T47D (cell line): ENCODE data around the gene PER2.
"Not testable (repeated sequence)": the region's sequence is repeated elsewhere in the genome, so short reads cannot be mapped to it uniquely, and the experiment has no call there.

Source experiments
- DNase-seq, 2 experiments: peaks; one replicate each; pipeline versions ENCODE4 v3.0.0 to v3.0.0-alpha.2; 2011 to 2012; ENCODE audit warnings: low read depth in 1 of 2, low spot score in 1 of 2
- JUND ChIP-seq: IDR thresholded peaks from 2 replicates; pipeline ENCODE4 v1.6.1; 2012; ENCODE audit warnings: low read depth
- in situ Hi-C: cut with HindIII; loops from 2 replicates; pipeline ENCODE4 v1.10.0; 2016; ENCODE audit warnings: low sequenced_read_pairs, low pct_unique_long_range_greater_than_20kb

PER2 gene

GRCh38 chr2:238281826-238282480 is 6.5 kb downstream of the PER2 start:
- DNase-seq = no peak
- no peak for TF ChIP-seq JUND
- in situ Hi-C loops = no loop called here

- no peak for TF ChIP-seq JUND
Observed at GRCh38 chr2:238280083-238280825, 8.2 kb downstream of the PER2 start.

GRCh38 chr2:238279324-238279682 is 9.1 kb downstream of the PER2 start:
- in situ Hi-C loops = no loop called here
- TF ChIP-seq JUND = no peak
- DNase-seq = no peak

More at GRCh38 chr2:238280083-238280825, 8.2 kb downstream of the PER2 start:
- in situ Hi-C loops = no loop called here
- DNase-seq = no peak

GRCh38 chr2:238278626-238279323 is 9.6 kb downstream of the PER2 start:
- in situ Hi-C loops = no loop called here
- DNase-seq = no peak
- no peak for TF ChIP-seq JUND

- in situ Hi-C loops = no loop called here
Observed at GRCh38 chr2:238277695-238278094, 10.7 kb downstream of the PER2 start.

GRCh38 chr2:238274152-238274865 is 14.1 kb downstream of the PER2 start:
- in situ Hi-C loops = no loop called here
- TF ChIP-seq JUND = no peak
- no peak for DNase-seq

More at GRCh38 chr2:238277695-238278094, 10.7 kb downstream of the PER2 start:
- peak in 1 of 2 experiments; percentile 55 for DNase-seq
- TF ChIP-seq JUND = no peak

- in situ Hi-C loops = not testable (repeated sequence)
Observed at GRCh38 chr2:238273433-238273832, 15.0 kb downstream of the PER2 start.

GRCh38 chr2:238272156-238272555 is 16.3 kb downstream of the PER2 start:
- in situ Hi-C loops = no loop called here
- TF ChIP-seq JUND = no peak
- DNase-seq = no peak

More at GRCh38 chr2:238273433-238273832, 15.0 kb downstream of the PER2 start:
- DNase-seq = not testable (repeated sequence)

GRCh38 chr2:238271686-238272085 is 16.7 kb downstream of the PER2 start:
- DNase-seq, in situ Hi-C loops: not testable (repeated sequence)

- TF ChIP-seq JUND = no peak
- in situ Hi-C loops = no loop called here
- no peak for DNase-seq
Observed at GRCh38 chr2:238271061-238271554, 17.3 kb downstream of the PER2 start.

GRCh38 chr2:238270606-238271005 is 17.8 kb downstream of the PER2 start:
- in situ Hi-C loops = no loop called here
- DNase-seq = no peak
- no peak for TF ChIP-seq JUND

- TF ChIP-seq JUND = no peak
- peak in 1 of 2 experiments; percentile 76 for DNase-seq
- in situ Hi-C loops = no loop called here
Observed at GRCh38 chr2:238269741-238270140, 18.7 kb downstream of the PER2 start.
